SK-N-SH treated with all-trans-retinoic acid at 6 μM for 48 hours (cell line): ENCODE results near the gene PFDN5.

ENCODE experiments used
- CSDC2 ChIP-seq: fragments of 250-450 bp; sonication (Bioruptor Pico); IDR thresholded peaks from 2 replicates; pipeline ENCODE4 v1.5.0; 2020; ENCODE audit warnings: mild to moderate bottlenecking, moderate library complexity
- TOX ChIP-seq: fragments of 250-450 bp; sonication (Bioruptor Pico); IDR thresholded peaks from 2 replicates; pipeline ENCODE4 v1.8.0; 2021; ENCODE audit warnings: mild to moderate bottlenecking, moderate library complexity, borderline replicate concordance
- ZFP30 ChIP-seq: fragments of 450-650 bp; formaldehyde crosslinking; IDR thresholded peaks from 2 replicates; pipeline ENCODE4 v1.5.0; 2022; ENCODE audit warnings: mild to moderate bottlenecking, moderate library complexity

- TF ChIP-seq TOX (CRISPR knock-in tag) (no peak), ZFP30 (CRISPR knock-in tag) (no peak), CSDC2 (CRISPR knock-in tag) (no peak)
These were observed 25.2 kb downstream of the PFDN5 start for GRCh38 chr12:53320352-53321195.
